SK-N-SH (cell line): Measurements from ENCODE around the gene PFKFB3. TPM values are rescaled to one million over a fixed set of nuclear protein-coding genes. Genes with fewer than 3 reads are reported as not detected.

Experiments used
- CTCF ChIA-PET: fragments of 300-600, 350-600 bp; formaldehyde crosslinking; extraction: SDS; loops from one replicate; lab custom pipeline; 2021; lab: Yijun Ruan, JAX
- POLR2A ChIA-PET: fragments of 350-600 bp; sonication (Branson Sonifier 250); formaldehyde crosslinking; extraction: SDS; loops from one replicate; lab custom pipeline; 2020; ENCODE audit warnings: antibody characterized with exemption, inconsistent platforms; lab: Yijun Ruan, JAX
- DNase-seq: peaks from one replicate; pipeline ENCODE4 v3.0.0; 2012
- H2AFZ ChIP-seq: fragments of 200-600 bp; sonication (generic); 2 replicates; pipeline ENCODE4 v1.8.1; 2016; ENCODE audit warnings: antibody characterized with exemption, mild to moderate bottlenecking, low read depth
- H3F3A ChIP-seq: fragments of 200-600 bp; sonication (generic); replicated peaks from 2 replicates; pipeline ENCODE3; 2016; ENCODE audit warnings: antibody characterized with exemption, mild to moderate bottlenecking; ENCODE audit not compliant: insufficient read depth
- H3K27ac ChIP-seq, 2 experiments: fragments of 200-500 bp in 1 of 2; fragments of 200-600 bp in 1 of 2; sonication (Bioruptor generic) in 1 of 2; sonication (generic), shearing (Covaris generic) in 1 of 2; 2 replicates each; pipeline versions ENCODE4 v1.5.1 to v1.6.1; 2014 to 2016; ENCODE audit warnings: low read depth in 2 of 2, inconsistent platforms in 1 of 2, low read length in 1 of 2, mild to moderate bottlenecking in 1 of 2, mixed read lengths in 1 of 2
- H3K27me3 ChIP-seq: fragments of 200-600 bp; sonication (generic), shearing (Covaris generic); 2 replicates; pipeline ENCODE4 v1.6.1; 2016; ENCODE audit warnings: mixed run types; ENCODE audit not compliant: insufficient read depth
- H3K36me3 ChIP-seq, 2 experiments: fragments of 200-500 bp in 1 of 2; fragments of 200-600 bp in 1 of 2; sonication (Bioruptor generic) in 1 of 2; sonication (generic) in 1 of 2; replicated peaks in 1 of 2; 2 replicates each; pipeline versions ENCODE3 to v1.5.1; 2014 to 2016; ENCODE audit warnings: low read length in 1 of 2, mild to moderate bottlenecking in 1 of 2; ENCODE audit not compliant: insufficient read depth in 2 of 2, control insufficient read depth in 1 of 2
- H3K4me1 ChIP-seq, 2 experiments: fragments of 200-500 bp in 1 of 2; fragments of 200-600 bp in 1 of 2; sonication (Bioruptor generic) in 1 of 2; sonication (generic), shearing (Covaris generic) in 1 of 2; 2 replicates each; pipeline versions ENCODE4 v1.5.1 to v1.6.1; 2014 to 2016; ENCODE audit warnings: low read depth in 1 of 2, low read length in 1 of 2, mixed run types in 1 of 2; ENCODE audit not compliant: insufficient read depth in 2 of 2, control insufficient read depth in 1 of 2
- H3K4me2 ChIP-seq: fragments of 200-600 bp; sonication (generic), shearing (Covaris generic); 2 replicates; pipeline ENCODE4 v1.6.1; 2017; ENCODE audit warnings: mixed run types
- H3K4me3 ChIP-seq, 2 experiments: fragments of 200-500 bp in 1 of 2; fragments of 200-600 bp in 1 of 2; sonication (Bioruptor generic) in 1 of 2; sonication (generic), shearing (Covaris generic) in 1 of 2; 2 replicates each; pipeline versions ENCODE4 v1.5.1 to v1.8.1; 2014 to 2016; ENCODE audit warnings: low read depth in 2 of 2, inconsistent platforms in 1 of 2, low read length in 1 of 2, mild to moderate bottlenecking in 1 of 2, mixed read lengths in 1 of 2, moderate library complexity in 1 of 2
- H3K79me2 ChIP-seq: fragments of 200-600 bp; sonication (generic); 2 replicates; pipeline ENCODE4 v1.8.1; 2017; ENCODE audit warnings: mild to moderate bottlenecking; ENCODE audit not compliant: insufficient read depth
- H3K9ac ChIP-seq: fragments of 200-600 bp; sonication (generic); 2 replicates; pipeline ENCODE4 v1.6.1; 2017; ENCODE audit warnings: mixed run types
- H3K9me2 ChIP-seq: fragments of 200-600 bp; sonication (generic); 2 replicates; pipeline ENCODE4 v1.6.1; 2017; ENCODE audit warnings: mixed run types
- H3K9me3 ChIP-seq: fragments of 200-600 bp; sonication (generic); 2 replicates; pipeline ENCODE4 v1.6.1; 2017; ENCODE audit warnings: mixed run types, mild to moderate bottlenecking, moderate library complexity
- H4K20me1 ChIP-seq: fragments of 200-600 bp; sonication (generic); 2 replicates; pipeline ENCODE4 v1.6.1; 2017; ENCODE audit warnings: mild to moderate bottlenecking, mixed run types; ENCODE audit not compliant: insufficient read depth
- CTCF ChIP-seq: fragments of 200-600 bp; sonication (generic); IDR thresholded peaks from 2 replicates; pipeline ENCODE4 v1.6.1; 2017; ENCODE audit warnings: antibody characterized with exemption, mild to moderate bottlenecking, moderate library complexity
- ELF1 ChIP-seq: IDR thresholded peaks from 2 replicates; pipeline ENCODE4 v1.4.0; 2012
- EP300 ChIP-seq, 2 experiments: IDR thresholded peaks; 2 replicates each; pipeline versions ENCODE4 v1.4.0 to v1.6.1; 2012; ENCODE audit warnings: borderline replicate concordance in 1 of 2, low read depth in 1 of 2, low read length in 1 of 2
- EZH2phosphoT487 ChIP-seq: fragments of 200-600 bp; sonication (generic); IDR thresholded peaks from 2 replicates; pipeline ENCODE4 v1.6.1; 2017; ENCODE audit warnings: low read depth, mixed run types, mild to moderate bottlenecking, antibody characterized with exemption, moderate library complexity, borderline replicate concordance
- FOXM1 ChIP-seq: IDR thresholded peaks from 2 replicates; pipeline ENCODE4 v1.4.0; 2012; ENCODE audit warnings: low read depth, mild to moderate bottlenecking
- GATA2 ChIP-seq: sonication (generic); formaldehyde crosslinking; IDR thresholded peaks from 2 replicates; pipeline ENCODE4 v1.5.0; 2020; ENCODE audit warnings: mild to moderate bottlenecking, missing genetic modification reagents
- JUND ChIP-seq: IDR thresholded peaks from 2 replicates; pipeline ENCODE4 v1.4.0; 2012
- MAX ChIP-seq: IDR thresholded peaks from 2 replicates; pipeline ENCODE4 v1.4.0; 2012; ENCODE audit warnings: low read depth
- MXI1 ChIP-seq: IDR thresholded peaks from 2 replicates; pipeline ENCODE4 v1.6.1; 2012; ENCODE audit warnings: mild to moderate bottlenecking, low read depth, low read length, improper control_type of control experiment
- POLR2AphosphoS5 ChIP-seq: IDR thresholded peaks from 2 replicates; pipeline ENCODE4 v1.6.1; 2012; ENCODE audit warnings: low read depth, low read length
- REST ChIP-seq: IDR thresholded peaks from 2 replicates; pipeline ENCODE4 v1.6.1; 2012; ENCODE audit warnings: mild to moderate bottlenecking, low read depth, low read length, moderate library complexity
- RFX5 ChIP-seq: IDR thresholded peaks from 2 replicates; pipeline ENCODE4 v1.6.1; 2012; ENCODE audit warnings: mild to moderate bottlenecking, improper control_type of control experiment, low read length
- RXRA ChIP-seq: IDR thresholded peaks from 2 replicates; pipeline ENCODE4 v1.4.0; 2012; ENCODE audit warnings: low read depth, mild to moderate bottlenecking, borderline replicate concordance
- SMC3 ChIP-seq: IDR thresholded peaks from 2 replicates; pipeline ENCODE4 v1.6.1; 2012; ENCODE audit warnings: low read depth, low read length, improper control_type of control experiment
- TAF1 ChIP-seq: IDR thresholded peaks from 2 replicates; pipeline ENCODE4 v1.6.1; 2012; ENCODE audit warnings: low read depth, mild to moderate bottlenecking, low read length, moderate library complexity, borderline replicate concordance
- TCF12 ChIP-seq: IDR thresholded peaks from 2 replicates; pipeline ENCODE4 v1.4.0; 2012
- TEAD4 ChIP-seq: IDR thresholded peaks from 2 replicates; pipeline ENCODE4 v1.4.0; 2012; ENCODE audit warnings: mild to moderate bottlenecking, borderline replicate concordance; ENCODE audit not compliant: insufficient read depth
- USF1 ChIP-seq: IDR thresholded peaks from 2 replicates; pipeline ENCODE4 v1.4.0; 2012; ENCODE audit warnings: low read depth, borderline replicate concordance
- USF2 ChIP-seq: fragments of 150-350 bp; IDR thresholded peaks from 2 replicates; pipeline ENCODE4 v1.6.1; 2017; ENCODE audit warnings: antibody characterized with exemption, low read length, low read depth, borderline replicate concordance
- YY1 ChIP-seq: IDR thresholded peaks from 2 replicates; pipeline ENCODE4 v1.4.0; 2012; ENCODE audit warnings: low read depth, mild to moderate bottlenecking
- WGBS: methylation state at CpG from one replicate; pipeline ENCODE4 v1.1.6; 2017; ENCODE audit warnings: low lambda C conversion rate; 5-methylcytosine and 5-hydroxymethylcytosine counted together
- polyA plus RNA-seq, 3 experiments: library from polyadenylated mRNA; depleted of rRNA; stranded (reverse); fragments of >200 nt; gene quantifications; 2 replicates each; pipeline ENCODE4 v1.2.3, GENCODE V29; 2012

PFKFB3 gene
- polyA plus RNA-seq, 1 of the 3 experiments (the other 2 are of a cell fraction) = 59.7 TPM

- WGBS = 97% methylated on average over 5 of the region's 5 CpGs
- no peak for DNase-seq
- no peaks in the 10 kb centered on the region for H3K9me3 ChIP-seq
- H3K79me2 ChIP-seq = no peaks in the 10 kb centered on the region
- no peaks in the 10 kb centered on the region for H3K36me3 ChIP-seq
- H3K4me3 ChIP-seq = no peak overlapping the region
- H2AFZ ChIP-seq = no peak overlapping the region
- H3K9me2 ChIP-seq = no peaks in the 10 kb centered on the region
- no peaks in the 10 kb centered on the region for H3K27me3 ChIP-seq
- CTCF ChIA-PET = interaction anchor here (1.1 kb wide), 1 partner anchor 19 kb away, joined by 3 read pairs; no protein-coding TSS in a partner anchor
- no peak overlapping the region for H3K9ac ChIP-seq
- H3K4me2 ChIP-seq = no peak overlapping the region
- peak overlapping the region in 1 of 2 experiments; percentile 61; a peak in 1 of 4 replicates for H3K27ac ChIP-seq
- POLR2A ChIA-PET = no interaction called here
- H4K20me1 ChIP-seq = no peaks in the 10 kb centered on the region
- TF ChIP-seq USF2 (no peak), EP300 (IDR thresholded peaks at IDR 0.05; ENCODE audit: borderline replicate concordance in 1 of 2, low read depth in 1 of 2, low read length in 1 of 2) (no peak), TAF1 (no peak), FOXM1 (no peak), REST (no peak), SMC3 (no peak), TCF12 (no peak), RFX5 (no peak), GATA2 (no peak), CTCF (no peak), YY1 (no peak), JUND (no peak), MXI1 (no peak), POLR2AphosphoS5 (no peak), ELF1 (no peak), TEAD4 (no peak), USF1 (no peak), MAX (no peak), RXRA (no peak), EZH2phosphoT487 (no peak)
- peaks cover 11% of the 10 kb centered on the region for H3F3A ChIP-seq
- peaks cover 6 to 33% of the 10 kb centered on the region in 2 experiments for H3K4me1 ChIP-seq
Observed at GRCh38 chr10:6298428-6298827, 95.7 kb downstream of the PFKFB3 start.
